Ecto neural progenitor cell (in vitro differentiated cells): Measurements from ENCODE around the gene DDX60.
A peak's percentile ranks its signal among the peaks of the same experiment; 100 is the strongest.
"Not testable (repeated sequence)": the region's sequence is repeated elsewhere in the genome, so short reads cannot be mapped to it uniquely, and the experiment has no call there.

Source experiments
- DNase-seq: peaks from one replicate; pipeline ENCODE4 v3.0.0-alpha.2; 2018; ENCODE audit warnings: low spot score

The DDX60 gene, protein sequence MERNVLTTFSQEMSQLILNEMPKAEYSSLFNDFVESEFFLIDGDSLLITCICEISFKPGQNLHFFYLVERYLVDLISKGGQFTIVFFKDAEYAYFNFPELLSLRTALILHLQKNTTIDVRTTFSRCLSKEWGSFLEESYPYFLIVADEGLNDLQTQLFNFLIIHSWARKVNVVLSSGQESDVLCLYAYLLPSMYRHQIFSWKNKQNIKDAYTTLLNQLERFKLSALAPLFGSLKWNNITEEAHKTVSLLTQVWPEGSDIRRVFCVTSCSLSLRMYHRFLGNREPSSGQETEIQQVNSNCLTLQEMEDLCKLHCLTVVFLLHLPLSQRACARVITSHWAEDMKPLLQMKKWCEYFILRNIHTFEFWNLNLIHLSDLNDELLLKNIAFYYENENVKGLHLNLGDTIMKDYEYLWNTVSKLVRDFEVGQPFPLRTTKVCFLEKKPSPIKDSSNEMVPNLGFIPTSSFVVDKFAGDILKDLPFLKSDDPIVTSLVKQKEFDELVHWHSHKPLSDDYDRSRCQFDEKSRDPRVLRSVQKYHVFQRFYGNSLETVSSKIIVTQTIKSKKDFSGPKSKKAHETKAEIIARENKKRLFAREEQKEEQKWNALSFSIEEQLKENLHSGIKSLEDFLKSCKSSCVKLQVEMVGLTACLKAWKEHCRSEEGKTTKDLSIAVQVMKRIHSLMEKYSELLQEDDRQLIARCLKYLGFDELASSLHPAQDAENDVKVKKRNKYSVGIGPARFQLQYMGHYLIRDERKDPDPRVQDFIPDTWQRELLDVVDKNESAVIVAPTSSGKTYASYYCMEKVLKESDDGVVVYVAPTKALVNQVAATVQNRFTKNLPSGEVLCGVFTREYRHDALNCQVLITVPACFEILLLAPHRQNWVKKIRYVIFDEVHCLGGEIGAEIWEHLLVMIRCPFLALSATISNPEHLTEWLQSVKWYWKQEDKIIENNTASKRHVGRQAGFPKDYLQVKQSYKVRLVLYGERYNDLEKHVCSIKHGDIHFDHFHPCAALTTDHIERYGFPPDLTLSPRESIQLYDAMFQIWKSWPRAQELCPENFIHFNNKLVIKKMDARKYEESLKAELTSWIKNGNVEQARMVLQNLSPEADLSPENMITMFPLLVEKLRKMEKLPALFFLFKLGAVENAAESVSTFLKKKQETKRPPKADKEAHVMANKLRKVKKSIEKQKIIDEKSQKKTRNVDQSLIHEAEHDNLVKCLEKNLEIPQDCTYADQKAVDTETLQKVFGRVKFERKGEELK (N-terminal part only)

DNA sequence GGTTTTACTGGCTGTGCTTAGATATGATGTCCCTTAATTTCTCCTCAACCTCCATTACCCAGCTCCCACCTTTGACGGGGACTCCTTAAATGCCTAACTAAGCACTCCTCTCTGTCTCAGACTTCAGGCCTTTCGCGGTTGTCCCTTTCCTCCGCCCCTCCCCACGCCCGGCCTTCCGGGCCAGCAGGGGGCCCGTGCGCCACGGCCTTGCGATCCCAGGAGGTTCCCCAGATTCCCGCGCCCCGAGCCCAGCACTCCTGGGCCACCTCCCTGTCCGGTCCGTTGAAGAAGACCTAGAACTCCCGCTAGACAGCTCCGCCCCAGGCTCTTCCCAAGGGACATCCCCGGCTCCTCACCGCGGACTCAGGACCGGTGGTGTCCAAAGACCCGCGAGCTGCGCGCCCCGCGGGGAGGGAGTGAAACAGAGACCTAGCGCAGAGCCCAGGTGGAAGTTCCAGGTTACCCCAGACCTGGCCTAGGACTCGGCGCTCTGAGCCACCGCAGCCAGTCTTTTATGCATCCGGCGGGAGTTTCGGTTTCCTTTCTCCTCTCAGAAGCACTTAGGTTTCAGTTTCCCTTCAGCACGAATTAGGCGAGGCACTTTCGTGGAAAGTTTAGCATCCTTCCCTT lies at the start of gene DDX60:
DDX60 (minus strand) TSS at position 487 of the 630 bp plus-strand sequence. CDS start 7,493 bp downstream, outside the sequence.
- DNase-seq: peak; percentile 76

DNA sequence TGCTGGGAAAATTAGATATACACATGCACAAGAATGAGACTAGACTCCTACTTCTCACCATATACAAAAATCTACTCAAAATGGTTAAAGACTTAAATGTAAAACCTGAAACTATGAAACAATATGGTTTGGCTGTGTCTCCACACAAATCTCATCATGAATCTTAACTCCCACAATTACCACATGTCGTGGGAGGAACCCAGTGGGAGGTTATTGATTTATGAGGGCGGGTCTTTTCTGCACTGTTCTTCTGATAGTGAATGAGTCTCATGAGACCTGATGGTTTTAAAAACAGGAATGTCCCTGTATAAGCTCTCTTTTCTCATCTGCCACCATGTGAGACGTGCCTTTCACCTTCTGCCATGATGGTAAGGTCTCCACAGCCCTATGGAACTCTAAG lies 48.5 kb upstream of the DDX60 start:
- DNase-seq: no peak

GRCh38 chr4:168362025-168362401 lies 43.5 kb upstream of the DDX60 start:
- DNase-seq: no peak

GRCh38 chr4:168361365-168362024 lies 42.9 kb upstream of the DDX60 start:
- DNase-seq: no peak

DNA sequence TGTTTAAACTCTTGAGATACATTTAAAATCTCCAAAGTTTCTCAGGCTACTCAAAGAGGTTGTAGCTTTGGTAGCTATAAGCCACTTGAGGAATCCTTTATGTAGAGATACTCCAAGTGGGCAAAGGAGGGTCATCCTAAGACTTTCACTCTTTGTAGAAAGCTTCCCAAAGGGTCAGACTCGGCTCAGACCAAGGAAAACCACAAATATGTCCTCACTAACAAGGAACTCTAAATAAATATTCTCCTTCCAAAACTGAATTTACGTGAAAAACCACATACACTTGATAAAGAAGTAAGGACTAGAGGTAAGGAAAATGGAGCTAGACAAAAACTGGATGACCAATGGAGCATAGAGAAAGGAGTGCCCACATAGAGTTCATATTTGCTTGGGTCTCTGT lies 41.7 kb upstream of the DDX60 start:
- DNase-seq: no peak

DNA sequence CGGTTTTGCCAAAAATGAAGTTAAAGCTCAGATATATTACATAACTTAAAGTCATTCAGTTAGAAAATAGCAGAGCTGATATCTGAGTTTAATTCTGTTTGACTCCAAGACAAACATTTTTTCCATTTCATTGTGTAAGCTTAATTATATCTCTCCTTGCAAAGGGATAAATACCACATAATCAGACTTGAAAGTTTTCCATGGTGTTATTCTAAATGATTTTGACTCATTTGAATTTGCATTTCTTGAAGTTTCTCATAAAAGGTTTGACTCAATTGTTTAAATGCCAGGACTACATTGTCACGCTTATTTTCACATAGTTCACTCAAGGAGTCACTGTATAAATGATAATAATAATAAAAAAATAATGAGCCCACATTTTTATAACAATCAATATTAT lies 39.4 kb upstream of the DDX60 start:
- DNase-seq: no peak

DNA sequence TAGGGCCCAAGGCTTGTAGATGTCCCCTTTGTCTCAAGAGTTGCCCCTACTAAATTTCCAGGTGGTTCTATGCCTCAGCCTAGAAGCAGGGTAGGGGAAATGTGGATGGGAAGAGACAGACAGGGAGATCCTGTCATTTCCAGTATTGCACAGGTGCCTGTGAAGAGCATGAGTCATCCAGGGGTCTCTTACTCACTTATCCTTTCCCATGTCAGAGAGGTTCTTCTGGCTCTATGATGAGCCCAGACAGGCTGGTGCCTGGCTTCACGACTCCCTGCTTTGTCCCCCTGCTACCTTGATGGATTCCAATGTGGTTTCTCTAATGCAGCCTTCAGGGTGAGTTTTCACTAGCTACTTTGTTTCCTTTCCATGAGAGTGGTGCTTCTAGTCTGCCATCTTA lies 35.2 kb upstream of the DDX60 start:
- DNase-seq: no peak

DNA sequence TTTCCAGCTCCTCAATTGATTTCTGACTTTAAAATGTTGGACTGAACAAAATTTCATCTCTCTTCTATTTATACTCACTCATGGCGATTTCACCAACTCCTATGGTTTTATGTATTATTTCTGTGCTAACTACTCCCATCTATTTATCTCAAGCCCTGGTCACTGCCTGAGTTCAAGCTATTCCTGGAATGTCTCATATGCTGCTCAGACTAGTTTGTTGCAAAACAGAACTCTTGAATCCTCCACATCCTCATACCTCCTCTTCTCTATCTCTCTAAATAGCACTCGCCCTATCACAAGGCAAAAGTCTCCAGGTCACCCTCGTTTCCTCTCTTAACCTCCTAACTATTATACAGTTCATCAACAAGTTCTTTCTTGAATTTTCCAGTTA lies 19.0 kb upstream of the DDX60 start:
- no peak for DNase-seq

- no peak for DNase-seq
Measured at GRCh38 chr4:168336837-168337549, 18.4 kb upstream of the DDX60 start.

GRCh38 chr4:168335621-168336020 lies 17.1 kb upstream of the DDX60 start:
- no peak for DNase-seq

DNA sequence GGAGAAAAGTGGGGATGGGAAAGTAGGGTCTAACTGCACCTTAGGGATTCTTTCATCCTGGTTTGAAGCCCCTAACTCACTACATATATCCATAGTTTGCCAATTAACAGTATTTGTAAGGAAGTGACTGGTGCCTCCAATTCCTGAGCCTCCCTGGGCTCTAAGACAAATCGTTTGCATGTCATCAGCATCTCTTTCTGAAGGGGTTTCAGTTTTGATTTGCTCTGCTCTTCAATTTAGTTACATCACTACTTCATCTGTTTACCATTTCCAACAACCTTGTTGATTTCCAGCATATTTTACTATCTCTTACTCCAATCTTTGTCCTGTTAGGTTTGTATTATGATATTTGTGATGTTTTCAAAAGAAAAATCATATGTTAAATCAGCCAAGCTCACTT lies 15.5 kb upstream of the DDX60 start:
- no peak for DNase-seq

- DNase-seq: not testable (repeated sequence)
Measured at GRCh38 chr4:168330575-168330974, 12.0 kb upstream of the DDX60 start.

- DNase-seq: no peak
Measured at GRCh38 chr4:168325591-168325990, 7.0 kb upstream of the DDX60 start.

- DNase-seq: no peak
Measured at GRCh38 chr4:168321006-168321405, 2.5 kb upstream of the DDX60 start.

- no peak for DNase-seq
Measured at GRCh38 chr4:168319486-168320019, 1.0 kb upstream of the DDX60 start.

DNA sequence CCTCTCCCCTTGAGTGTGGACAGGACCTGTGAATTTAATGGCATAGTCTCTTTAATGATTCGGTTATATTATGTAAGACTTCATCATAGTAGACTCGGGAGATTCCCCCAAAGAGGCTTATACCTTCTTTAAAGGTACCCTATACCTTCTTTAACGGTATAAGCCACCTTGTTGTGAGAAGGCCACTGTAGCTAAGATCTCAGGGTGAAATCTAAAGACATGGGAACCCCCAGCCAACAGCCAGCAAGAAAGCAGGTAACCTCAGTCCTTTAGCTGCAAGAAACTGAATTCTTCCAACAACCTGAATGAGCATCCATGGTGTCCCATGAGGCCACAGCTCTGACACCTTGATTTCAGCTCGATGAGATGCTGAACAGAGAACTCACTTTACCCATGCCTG lies 931 bp downstream of the DDX60 start:
- no peak for DNase-seq

DNA sequence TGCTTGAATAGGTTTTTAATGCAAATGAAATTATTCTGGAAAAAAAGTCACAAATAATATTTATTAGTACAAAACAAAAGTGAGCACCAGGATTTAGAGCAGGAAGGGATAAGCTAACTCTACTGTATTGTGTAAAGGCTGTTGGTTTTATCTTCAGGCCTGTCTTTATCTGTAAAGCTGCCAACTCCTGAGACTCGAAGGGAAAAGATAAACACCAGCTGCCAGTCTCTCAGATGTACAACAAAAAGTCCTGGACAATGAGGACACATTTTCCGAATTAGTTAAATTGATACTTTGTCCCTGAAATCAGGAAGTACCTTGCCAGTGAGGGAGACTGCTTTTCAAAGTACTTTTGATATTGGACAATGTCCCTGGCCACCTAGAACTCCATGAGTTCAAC lies 8.8 kb downstream of the DDX60 start:
- DNase-seq: no peak

- no peak for DNase-seq
Measured at GRCh38 chr4:168308912-168309311, 9.6 kb downstream of the DDX60 start.

GRCh38 chr4:168306476-168306875 lies 12.1 kb downstream of the DDX60 start:
- DNase-seq: no peak

GRCh38 chr4:168304744-168305459 lies 13.7 kb downstream of the DDX60 start:
- DNase-seq: no peak
